ENCODE results near the gene MTM1.

Gene MTM1

DNA sequence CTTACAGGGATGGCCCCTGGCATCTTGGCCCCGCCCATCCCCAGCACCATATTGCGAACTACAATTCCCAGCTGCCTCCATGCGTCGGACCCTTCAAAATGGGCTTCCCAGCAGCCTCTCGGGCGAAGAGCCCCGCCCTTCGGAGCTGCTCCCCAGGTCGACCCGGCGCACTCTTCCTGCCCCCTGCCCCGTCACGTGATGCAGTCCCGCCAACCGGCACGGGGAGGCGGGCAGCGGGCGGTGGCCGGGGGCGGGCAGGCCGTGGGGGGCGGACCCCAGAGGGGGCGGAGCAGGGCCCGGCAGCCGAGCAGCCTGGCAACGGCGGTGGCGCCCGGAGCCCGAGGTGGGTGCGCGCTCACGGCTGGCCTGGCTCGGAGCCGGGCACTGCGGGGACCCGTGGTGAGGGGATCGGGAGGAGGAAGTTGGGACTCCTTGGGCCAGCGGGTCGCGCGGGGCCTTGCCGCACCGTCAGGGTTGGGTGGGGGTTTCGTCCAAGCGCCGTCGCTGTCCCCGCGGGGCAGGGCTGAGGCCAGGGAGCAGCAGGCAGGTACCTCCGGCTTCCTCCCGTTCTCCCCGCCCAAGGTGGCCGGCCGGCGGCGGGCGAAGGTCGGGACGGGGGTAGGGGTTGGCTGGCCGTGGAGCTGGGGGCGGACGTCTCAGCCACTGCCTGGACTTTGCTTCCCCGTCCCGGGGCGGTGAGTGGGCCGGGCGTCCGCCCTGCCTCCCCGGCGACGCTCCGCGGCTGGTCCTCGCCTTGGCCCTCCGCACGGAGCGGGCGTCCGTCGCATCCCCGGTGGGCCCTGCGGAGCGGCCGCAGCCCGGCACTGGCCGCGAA is at the start of gene MTM1:
Gene MTM1 (plus strand): TSS at position 302 of the 835 bp plus-strand sequence. CDS start 23,994 bp downstream, outside the sequence.
- DNase-seq, result peak; percentile 98

DNA sequence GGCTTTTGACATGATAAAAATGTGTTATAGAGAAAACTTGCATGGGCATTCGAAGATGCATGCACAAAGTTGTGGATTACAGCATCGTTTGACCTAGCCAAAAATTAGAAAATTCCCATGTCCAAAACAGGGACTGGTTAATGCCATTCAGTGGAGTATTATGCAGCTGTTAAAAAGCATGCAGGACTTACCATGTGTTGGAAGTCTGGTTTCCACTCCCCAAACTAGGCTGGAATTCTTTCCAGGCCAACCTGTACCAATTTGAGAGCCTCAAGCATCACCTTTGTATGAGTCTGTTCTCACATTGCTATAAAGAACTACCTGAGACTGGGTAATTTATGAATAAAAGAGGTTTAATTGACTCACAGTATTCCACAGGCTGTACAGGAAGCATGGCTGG is 45.9 kb upstream of the MTM1 start:
- DNase-seq, result no peak

DNA sequence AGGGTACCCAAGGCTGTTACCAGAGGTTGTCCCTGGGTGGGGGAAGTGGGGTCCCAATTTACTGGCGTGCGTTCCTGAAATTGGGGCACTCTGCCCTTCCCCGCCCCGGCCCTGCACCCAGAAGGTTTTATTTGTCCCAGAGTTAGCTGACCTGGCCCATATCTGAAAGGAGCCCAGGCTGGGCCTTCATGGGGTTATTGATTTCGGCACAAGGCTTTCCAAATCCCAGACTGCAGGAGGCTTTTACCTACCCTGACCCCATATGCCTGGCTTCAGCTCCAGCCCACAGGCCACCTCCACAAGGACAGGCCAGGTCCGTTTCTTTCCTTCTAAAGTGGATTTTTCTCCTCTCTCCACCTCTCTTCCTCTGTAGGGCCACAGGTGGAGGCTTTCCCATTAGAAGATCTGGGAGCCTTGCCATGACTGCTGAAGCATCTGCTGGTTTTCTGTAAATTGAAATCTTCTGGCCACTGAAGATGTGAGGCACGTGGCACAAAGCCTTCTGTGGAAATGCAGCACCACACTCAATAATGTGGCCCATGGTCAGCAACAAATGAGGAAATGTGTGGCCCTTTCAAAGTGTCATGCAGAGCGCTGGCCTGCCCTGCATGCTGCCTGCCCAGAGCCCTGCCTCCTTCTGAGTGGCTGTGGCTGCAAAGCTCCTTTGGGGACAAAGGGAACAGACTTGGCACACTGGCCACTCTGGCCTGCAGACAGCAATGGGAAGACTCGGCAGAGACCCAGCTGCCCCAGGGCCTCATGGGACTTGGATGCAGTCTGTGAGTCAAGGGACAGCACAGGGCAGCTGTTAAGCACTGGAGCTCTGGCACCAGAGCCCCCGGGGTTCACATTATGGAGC is 43.1 kb upstream of the MTM1 start:
- DNase-seq, result no peak

DNA sequence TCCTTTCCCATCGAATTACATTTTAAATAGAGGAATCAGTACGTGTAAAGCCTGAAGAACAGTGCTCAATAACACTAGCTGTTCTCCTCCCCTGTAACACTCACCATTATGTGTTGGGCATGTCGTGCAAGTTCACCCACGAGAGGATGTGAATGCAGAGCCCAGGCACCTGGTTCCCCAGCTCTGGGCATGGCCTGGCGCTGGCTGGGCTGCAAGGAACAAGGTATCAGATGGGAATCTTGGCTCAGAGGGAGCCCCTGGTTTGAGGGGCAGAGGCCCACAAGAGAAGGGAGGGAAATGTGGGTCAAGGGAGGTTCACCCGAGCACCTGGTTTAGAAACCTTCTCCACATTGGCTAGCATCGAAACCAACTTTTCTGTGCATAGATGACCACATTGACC is 41.7 kb upstream of the MTM1 start:
- DNase-seq, result no peak

DNA sequence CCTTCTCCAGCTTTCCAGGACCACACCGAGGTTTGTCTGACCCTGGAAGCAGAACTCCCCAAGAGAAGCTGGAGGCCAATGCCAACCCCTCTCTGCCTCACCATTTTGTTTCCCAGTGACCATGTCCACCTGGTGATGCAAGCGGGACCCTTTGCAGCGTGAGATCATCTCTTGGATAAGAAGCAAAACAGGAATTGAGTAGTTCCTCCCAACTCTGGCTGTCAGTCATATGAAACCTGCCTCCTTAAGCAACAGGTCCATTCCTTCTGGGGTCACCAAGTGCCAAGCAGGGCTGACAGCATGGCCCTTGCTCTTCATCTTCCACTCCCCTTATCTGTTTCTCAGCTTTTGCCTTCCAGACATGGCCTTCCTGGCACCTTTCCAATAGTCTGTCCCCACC is 41.3 kb upstream of the MTM1 start:
- no peak for DNase-seq

DNA sequence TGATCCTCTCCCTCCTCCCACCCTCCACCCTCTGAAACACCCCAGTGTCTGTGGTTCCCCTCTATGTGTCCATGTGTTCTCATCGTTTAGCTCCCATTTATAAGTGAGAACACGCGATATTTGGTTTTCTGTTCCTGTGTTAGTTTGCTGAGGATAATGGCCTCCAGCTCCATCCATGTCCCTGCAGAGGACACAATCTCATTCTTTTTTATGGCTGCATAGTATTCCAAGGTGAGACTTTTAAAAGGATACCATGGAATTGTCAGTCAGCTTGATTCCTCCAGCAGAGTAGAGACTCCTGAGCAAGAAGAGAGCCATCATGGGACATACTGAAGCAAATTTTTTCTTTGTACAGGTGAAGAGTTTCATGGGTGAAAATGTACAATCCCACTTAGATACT is 38.8 kb upstream of the MTM1 start:
- DNase-seq, result no peak

DNA sequence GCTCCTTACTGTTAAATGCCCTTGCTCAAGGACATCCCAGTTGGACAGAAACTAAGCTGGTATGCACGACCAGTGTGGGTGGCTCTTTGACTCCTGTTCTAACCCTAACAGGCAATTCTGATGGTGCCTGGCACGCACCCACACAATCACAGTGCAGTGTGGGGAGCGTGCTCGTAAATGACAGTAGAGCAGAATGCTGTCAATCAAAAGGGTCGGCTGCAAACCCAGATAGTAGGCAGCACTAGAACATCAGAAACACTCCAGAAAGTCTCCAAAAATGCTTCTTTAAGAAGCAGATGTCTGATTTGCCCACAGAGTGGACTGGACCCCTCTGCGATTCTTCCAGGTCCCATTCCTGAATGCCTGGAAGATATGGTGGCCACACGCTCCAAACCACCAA is 37.6 kb upstream of the MTM1 start:
- DNase-seq, result no peak

DNA sequence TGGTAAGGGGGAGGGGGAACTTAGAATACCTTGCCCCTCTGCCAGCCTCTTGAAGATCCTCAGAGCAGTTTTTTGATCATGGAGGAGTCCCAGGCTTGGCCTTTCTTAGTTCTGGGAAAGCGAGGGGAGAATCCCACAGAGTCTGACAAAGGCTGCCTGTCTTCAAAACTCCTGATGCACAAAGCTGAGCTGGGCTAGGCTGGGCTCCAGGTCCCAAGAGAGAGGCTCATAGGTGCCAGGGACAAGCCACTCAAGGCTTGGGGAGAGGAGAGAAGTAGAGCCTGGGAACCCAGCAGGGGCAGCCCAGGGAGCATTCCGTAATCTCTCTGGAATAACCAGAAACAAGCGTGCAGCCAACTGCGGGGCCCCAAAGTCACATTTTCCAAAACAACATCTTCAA is 37.0 kb upstream of the MTM1 start:
- no peak for DNase-seq

DNA sequence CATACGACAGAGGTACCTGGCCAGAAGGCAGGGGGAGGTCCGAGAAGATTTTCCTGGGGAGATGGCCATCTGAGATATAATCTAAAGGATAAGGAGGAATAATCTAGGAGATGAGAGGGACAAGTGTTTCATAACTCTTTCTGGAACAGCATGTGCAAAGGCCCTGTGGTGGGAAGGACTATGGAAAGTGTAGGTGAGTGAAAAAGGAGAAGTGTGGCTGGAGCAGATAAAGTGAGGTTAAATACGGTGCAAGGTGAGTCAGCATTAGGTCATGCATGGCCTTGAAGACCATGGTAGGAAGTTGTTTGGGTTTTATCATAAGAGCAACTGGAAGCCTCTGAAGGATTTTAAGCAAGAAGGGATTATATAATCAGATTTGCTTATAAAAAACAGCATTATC is 34.6 kb upstream of the MTM1 start:
- DNase-seq, result no peak

DNA sequence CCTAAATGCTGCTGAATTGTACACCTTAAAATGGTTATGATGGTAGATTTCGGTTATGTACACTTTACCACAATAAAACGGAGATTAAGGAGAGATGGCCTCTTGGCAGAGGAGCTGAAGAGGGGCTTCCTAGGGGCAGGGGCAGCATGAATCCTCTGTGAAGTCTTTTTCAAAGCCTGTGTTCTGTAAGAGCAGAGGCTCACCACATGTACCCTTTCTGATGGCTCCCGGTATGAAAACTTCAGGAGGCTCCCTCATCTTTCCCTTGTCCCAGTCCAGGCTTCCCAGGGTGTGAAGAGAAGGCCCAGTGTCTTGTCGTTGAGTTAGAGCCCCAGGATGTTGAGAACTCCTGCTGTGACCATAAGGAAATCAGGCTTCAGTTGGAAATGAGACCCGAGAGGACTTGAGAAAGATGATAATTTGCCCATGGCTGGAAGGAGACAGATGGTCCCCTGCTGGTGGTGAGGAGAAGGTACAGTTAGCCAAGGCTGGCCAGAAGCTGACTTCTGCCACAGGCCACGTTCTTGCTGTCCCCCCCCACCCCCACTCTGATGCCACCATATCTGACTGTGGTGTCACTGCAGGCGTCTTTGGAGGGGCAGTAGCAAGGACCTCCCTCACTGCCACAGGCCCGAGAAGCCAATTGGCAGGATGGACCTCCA is 31.8 kb upstream of the MTM1 start:
- DNase-seq, result peak; percentile 47

DNA sequence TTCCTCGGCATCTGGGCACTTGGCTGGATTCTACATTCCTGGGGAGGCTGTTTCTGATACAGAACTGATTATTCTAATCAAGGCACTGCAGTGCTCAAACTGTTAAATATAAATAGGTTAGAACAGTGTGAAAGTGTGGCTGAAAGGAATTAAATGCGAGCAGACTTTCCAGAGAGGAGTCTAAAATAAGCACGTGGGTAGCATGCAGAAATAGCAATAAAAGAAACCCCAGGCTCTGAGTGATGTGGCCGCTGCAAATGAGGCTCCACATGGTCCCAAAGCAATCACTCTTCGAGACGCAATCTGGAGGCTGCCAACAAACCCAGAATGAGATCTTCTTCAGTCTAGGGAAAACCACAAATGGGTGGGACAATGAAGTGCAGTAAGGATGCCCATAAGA is 30.6 kb upstream of the MTM1 start:
- no peak for DNase-seq

DNA sequence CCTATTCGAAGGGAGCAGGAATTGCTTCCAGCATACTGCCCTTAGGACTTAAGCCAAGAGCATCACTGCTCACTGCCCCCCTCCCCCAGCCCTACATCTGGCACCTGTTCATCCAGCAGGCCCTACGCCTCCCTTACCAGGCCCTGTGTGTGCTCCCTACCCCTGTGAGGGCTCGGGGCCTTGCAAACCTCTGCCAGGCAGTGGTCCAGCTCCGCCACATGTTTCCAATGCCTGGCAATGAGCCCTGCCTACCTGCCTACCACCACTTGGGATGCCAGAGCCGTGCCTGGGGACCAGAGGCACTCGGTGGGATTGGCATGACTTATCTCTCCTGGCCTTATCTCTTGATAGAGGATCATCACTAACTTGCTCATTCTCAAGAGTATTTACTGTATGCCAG is 27.5 kb upstream of the MTM1 start:
- no peak for DNase-seq

DNA sequence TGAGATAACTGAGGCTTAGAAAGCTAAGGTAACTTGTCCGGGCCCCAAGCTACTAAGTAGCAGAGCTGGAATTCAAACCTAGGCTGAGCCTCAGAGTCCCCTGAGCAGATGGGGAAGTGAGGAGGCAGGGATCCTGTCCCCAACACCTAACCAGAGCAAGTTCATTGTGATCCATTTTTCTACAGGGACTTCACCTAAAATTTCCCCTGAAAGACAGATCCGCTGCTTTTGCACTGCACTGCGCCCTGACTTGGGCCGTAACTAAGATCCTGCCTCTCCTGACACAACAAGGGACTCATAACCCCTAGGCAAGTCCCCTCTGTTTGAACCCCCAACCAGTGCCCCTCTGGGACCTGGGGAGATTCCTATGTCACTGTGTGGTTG is 25.6 kb upstream of the MTM1 start:
- no peak for DNase-seq

DNA sequence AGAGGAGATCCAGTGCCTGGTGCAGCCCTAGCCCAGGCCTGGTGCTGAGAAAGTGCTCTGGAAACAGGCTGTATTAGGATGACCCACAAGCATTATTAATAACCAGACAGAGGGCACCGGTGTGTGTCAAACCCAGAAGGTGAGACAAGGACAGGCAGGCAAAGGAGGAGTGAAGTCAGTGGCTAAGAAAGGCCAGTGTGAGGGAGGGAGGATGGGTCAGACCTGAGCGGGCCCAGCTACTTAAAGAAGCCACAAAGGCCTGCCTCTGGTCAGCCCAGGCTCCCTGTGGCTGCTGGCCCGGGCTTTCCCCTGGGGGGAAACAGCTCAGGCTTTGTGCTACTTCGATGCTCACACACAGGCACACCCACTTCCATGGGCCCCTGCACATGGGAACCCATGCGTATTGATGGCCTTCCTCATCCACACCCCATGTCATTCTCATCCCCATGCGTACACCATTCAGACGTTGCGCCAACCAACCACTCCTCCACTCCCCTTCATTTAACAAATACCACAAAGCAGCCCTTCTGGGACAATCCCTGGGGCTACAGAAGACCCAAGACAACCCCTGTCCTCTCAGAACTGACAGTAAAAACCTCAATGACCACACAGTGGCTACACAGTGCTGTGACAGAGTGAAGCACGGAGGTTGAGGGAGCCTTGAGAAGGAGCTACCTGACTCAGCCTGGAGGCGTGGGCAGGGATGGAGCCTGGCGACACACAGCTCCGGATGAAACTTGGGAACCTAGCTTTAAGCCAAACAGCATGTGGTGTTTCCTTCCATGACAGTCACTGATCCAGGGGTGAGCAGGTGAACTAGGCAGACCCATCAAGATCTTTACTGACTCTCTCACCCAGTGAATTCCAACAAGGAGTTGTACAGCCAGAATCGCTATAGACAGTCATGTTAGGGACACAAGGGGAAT is 24.9 kb upstream of the MTM1 start:
- DNase-seq, result no peak

DNA sequence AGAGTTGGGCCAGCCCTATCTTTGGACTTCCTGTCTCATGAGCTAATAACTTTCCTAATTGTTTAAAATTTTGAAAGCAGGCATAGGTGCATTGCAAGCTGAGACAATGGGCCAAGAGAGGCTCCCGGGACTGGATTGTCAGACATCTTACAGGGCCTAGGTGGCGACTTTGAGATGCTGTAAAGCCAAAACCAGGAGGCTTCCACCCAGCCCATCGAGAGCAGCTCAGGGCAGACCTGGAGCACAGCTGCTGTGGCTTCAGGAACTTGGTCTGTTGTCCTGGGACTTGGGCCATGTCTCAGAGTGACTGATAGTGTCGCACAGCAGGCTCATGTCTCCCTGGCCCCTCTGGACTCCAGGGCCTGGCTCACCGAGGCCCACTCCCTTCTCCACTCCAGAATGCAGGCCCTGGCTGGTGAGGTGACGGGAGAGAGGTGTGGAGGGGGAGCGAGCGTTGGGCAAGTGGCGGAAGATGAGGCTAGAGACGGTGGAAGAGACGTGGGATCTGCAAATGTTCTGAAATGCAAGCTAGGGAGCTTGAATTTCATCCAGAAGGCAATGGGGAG is 24.1 kb upstream of the MTM1 start:
- DNase-seq, result peak; percentile 17

DNA sequence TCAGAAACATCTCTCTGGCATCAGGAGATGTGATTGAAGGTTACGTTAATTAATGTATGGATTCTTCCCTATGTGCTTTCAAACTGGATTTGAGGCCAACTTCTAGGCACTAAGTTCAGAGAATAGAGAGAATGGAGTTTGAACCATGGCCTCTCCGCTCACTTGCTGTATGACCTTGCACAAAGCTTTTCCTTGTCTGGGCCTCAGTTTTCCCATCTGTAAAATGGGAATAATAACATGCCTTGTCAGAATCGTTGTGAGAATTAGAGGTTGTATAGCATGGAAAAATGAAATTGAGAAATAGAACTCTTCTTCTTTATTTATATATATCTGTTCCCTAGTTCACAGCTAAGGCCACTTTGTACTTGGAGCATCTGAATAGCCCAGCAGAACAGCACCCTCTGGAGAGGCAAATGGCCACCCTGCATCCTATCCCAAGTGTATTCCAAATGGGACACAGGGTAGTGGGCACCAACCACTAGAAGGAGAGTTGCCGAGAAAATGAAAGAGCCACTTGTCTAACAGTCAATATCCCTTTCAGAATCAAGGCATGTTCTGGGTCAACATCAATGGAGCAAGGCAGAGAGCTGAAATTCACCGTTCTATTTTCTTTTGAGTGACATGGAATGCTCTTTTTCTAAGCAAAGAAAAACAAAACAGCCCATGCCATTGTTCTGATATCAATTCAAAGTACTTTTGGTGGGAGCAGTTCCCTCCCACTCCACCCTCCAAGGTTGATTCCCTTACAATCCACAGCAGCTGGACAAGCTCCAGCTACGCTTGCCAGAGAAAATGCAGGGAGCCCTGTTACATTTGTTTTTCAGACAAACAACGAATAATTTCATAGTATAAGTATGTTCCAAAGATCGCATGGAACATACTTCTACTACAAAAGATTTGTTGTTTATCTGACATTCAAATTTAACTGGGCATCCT is 23.3 kb upstream of the MTM1 start:
- no peak for DNase-seq

DNA sequence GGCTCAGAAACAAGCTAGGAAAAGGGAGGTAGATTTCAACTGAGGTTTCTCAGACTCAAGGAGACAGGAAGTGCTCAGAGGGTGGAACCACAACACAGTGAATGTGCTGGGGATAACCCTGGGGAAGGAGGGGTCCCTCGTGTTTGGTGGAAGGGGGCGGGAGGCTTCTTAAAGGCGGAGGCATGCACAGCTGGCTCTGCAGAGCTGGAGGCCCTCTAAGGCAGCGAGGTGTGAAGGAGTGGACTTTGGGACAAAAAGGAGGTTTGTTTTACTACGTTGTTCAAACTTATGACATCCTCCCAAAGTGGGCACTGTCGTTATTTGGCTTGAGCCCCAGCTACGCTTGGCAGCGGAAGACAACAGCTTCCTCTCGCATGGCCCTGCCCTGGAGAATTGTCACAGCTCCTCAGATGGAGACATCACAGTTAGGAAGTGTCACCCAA is 21.7 kb upstream of the MTM1 start:
- peak; percentile 61 for DNase-seq

DNA sequence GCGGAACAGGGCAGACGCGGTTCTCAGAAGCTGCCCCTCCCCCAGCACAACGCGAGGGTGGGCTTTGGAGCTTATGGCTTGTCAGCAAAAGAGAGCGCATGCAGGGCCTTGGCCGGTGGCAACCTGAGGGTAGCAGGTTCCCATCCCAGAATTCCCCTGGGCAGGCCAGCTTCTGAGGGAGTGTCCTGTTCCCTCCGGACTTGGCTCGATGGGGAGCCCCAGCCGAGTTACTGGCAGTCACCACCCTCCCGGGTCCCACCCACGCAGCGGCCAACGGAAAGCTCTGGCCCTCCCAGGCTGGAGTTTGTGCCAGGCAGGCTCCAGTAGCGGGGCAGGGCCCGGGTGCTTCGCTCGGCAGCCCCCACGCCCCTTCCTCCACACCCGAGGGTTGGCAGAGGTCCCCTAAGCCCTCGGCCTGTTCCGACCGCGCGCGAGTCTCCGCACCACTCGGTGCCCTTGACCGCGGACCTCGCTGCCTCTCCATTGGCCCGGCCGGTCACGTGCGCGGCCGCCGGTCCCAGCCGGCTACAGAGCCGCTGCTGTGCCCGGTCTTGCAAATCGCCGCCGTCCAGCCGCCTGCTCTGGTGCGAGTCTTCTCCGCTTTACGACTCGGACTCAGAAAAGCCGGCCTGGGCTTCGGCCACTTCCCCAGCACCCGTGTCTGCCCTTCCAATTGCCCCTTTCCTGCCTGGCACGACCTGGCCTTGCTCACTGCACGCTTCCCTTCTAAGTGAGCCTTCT is 20.9 kb upstream of the MTM1 start:
- peak; percentile 90 for DNase-seq

DNA sequence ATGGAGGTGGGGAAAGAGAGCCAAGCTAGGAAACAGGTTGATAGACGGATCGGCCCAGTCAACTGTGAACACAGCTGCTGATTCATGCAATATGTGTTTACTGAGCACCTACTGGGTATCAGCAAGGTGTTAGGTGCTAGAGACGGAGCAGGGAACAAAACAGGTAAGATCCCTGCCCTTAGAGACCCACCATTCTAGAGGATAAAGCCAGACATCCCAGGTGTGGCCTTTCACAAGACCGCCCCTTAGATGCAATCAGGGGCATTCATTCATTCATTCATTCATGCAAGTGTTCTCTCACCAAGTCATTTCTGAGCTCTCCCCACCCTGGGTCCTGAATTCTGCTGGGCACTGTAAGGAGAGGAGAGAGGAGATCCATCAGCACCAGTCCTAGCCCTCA is 20.2 kb upstream of the MTM1 start:
- DNase-seq, result no peak

DNA sequence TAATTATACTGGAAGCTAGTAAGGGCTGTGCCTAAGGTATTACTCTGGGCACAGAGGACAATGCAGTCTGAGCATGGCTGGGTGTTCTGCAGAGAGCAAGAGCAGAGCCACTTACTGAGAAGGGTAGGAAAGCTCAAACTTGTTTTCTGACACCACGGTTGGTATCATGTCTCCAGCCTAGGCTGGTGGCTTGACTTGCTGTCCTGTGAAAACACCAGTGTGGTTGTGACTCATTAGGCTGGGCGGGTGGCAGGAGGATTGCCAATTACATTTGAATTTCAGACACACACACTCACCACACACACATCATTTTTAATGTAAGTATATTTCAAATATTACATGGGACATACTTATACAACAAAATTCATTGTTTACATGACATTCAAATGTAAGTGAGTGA is 19.7 kb upstream of the MTM1 start:
- DNase-seq, result peak; percentile 11

All from DMS53 (cell line).